ENCODE data around the gene YAF2. TPM values are rescaled to one million over a fixed set of nuclear protein-coding genes. Genes with fewer than 3 reads are reported as not detected.

YAF2 gene
- total RNA-seq, 1 donor from 2014 or later: 40.6 TPM

- intact Hi-C loops (cut with micrococcal nuclease): no loop called here
- DNase-seq (ENCODE audit: low spot score): no peak
- no peaks in the 10 kb centered on the region for H3K9me3 Mint-ChIP-seq
- H3K27me3 Mint-ChIP-seq (ENCODE audit: low read depth): no peaks in the 10 kb centered on the region
- H3K27ac Mint-ChIP-seq: no peak overlapping the region
- no peaks in the 10 kb centered on the region for H3K36me3 Mint-ChIP-seq (ENCODE audit: low read depth)
- peaks cover 12% of the 10 kb centered on the region for H3K4me1 Mint-ChIP-seq (ENCODE audit: low read depth)
- H3K4me3 Mint-ChIP-seq (ENCODE audit: low read depth): no peak overlapping the region
Observed at GRCh38 chr12:42128327-42128726, 109.7 kb downstream of the YAF2 start.

- peaks cover 12% of the 10 kb centered on the region for H3K4me1 Mint-ChIP-seq (ENCODE audit: low read depth)
- no peak for DNase-seq (ENCODE audit: low spot score)
- H3K4me3 Mint-ChIP-seq (ENCODE audit: low read depth): no peak overlapping the region
- no peaks in the 10 kb centered on the region for H3K36me3 Mint-ChIP-seq (ENCODE audit: low read depth)
- intact Hi-C loops (cut with micrococcal nuclease): no loop called here
- H3K27ac Mint-ChIP-seq: no peak overlapping the region
- H3K9me3 Mint-ChIP-seq: no peaks in the 10 kb centered on the region
- H3K27me3 Mint-ChIP-seq (ENCODE audit: low read depth): no peaks in the 10 kb centered on the region
Observed at GRCh38 chr12:42126963-42127362, 111.1 kb downstream of the YAF2 start.

- no peaks in the 10 kb centered on the region for H3K36me3 Mint-ChIP-seq (ENCODE audit: low read depth)
- H3K27ac Mint-ChIP-seq: no peak overlapping the region
- DNase-seq (ENCODE audit: low spot score): no peak
- intact Hi-C loops (cut with micrococcal nuclease): no loop called here
- H3K4me3 Mint-ChIP-seq (ENCODE audit: low read depth): no peak overlapping the region
- no peaks in the 10 kb centered on the region for H3K27me3 Mint-ChIP-seq (ENCODE audit: low read depth)
- no peaks in the 10 kb centered on the region for H3K9me3 Mint-ChIP-seq
- H3K4me1 Mint-ChIP-seq (ENCODE audit: low read depth): peaks cover 6% of the 10 kb centered on the region
Observed at GRCh38 chr12:42125388-42125767, 112.7 kb downstream of the YAF2 start.

GRCh38 chr12:42124764-42125387 lies 113.2 kb downstream of the YAF2 start:
- no peaks in the 10 kb centered on the region for H3K27me3 Mint-ChIP-seq (ENCODE audit: low read depth)
- no peak for DNase-seq (ENCODE audit: low spot score)
- peaks cover 10% of the 10 kb centered on the region for H3K4me1 Mint-ChIP-seq (ENCODE audit: low read depth)
- H3K4me3 Mint-ChIP-seq (ENCODE audit: low read depth): no peak overlapping the region
- peaks cover 3% of the 10 kb centered on the region for H3K36me3 Mint-ChIP-seq (ENCODE audit: low read depth)
- intact Hi-C loops (cut with micrococcal nuclease): no loop called here
- no peak overlapping the region for H3K27ac Mint-ChIP-seq
- no peaks in the 10 kb centered on the region for H3K9me3 Mint-ChIP-seq

DNA sequence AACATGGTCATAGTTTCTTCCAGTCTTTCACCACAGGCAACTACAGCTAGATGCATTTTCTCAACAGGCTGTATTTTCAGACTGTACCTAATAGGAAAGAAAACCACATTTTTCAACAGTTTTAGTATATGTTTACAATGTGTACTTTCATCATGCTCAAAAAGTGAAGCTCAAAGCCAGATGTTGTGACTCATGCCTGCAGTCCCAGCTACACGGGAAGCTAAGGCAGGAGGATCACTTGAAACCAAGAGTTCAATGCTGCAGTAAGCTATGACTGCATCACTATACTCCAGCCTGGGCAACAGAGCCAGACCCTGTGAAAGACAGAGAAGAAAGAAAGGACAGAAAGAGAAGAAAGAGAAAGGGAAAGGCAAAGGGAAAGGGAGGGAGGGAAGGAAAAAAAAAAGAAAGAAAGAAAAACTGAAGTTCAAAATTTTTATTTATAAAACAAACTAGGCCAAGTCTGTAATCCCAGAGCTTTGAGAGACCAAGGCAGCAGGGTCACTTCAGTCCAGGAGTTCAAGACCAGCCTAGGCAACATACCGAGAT lies 118.9 kb downstream of the YAF2 start:
- intact Hi-C loops (cut with micrococcal nuclease): no loop called here
- H3K27me3 Mint-ChIP-seq (ENCODE audit: low read depth): no peaks in the 10 kb centered on the region
- peaks cover 12% of the 10 kb centered on the region for H3K4me1 Mint-ChIP-seq (ENCODE audit: low read depth)
- H3K36me3 Mint-ChIP-seq (ENCODE audit: low read depth): peaks cover 36% of the 10 kb centered on the region
- H3K9me3 Mint-ChIP-seq: peaks cover 6% of the 10 kb centered on the region
- no peak for DNase-seq (ENCODE audit: low spot score)
- no peak overlapping the region for H3K4me3 Mint-ChIP-seq (ENCODE audit: low read depth)
- peak overlapping the region; percentile 61 for H3K27ac Mint-ChIP-seq

DNA sequence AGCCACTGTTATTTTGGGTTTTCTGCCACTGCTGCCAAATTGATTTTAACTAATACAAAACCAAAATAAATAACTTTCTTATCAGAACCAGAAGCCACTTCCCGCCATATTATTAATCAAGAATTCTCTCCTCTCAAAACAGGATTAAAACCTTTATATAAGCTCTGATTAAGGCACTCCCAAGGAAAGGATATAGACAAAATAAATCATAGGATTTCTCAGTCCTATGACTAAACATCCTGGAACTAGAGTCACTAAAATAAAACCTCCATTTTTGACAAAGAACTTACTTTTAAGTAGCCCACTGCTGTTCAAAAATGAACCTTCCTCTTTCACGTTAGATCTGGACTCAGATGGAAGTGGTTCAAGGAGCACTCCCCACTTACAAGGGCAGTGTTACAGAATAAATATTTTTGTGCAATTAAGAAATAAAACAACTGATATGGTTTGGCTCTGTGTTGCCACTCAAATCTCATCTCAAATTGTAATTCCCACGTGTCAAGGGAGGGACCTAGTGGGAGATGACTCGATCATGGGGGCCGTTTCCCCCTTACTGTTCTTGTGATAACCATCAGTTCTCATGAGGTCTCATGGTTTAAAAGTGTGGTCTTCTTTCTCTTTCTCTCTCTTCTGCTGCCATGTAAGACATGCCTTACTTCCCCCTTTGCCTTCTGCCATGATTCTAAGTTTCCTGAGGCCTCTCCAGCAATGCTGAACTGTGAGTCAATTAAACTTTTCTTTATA lies 119.7 kb downstream of the YAF2 start:
- intact Hi-C loops (cut with micrococcal nuclease): no loop called here
- peak overlapping the region; percentile 72 for H3K27ac Mint-ChIP-seq

DNA sequence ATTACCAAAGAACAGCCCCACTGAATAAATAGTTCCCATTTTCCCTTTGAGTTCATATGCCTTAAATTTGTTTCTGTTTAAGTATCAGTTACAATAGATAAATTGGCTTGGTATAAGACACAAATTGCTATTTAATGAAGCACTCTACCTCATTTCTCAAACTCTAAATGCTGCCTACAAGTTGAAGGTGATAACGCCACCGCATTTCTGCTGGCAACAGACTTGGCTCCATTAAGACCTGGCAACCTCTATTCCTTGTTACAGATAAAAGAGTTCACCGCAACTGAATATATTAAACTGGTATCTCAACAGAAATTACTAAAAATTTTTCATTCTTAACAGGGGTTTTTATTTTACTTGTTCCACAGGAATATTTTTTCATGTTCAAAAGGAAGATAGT lies 129.0 kb downstream of the YAF2 start:
- peaks cover 2% of the 10 kb centered on the region for H3K4me1 Mint-ChIP-seq (ENCODE audit: low read depth)
- intact Hi-C loops (cut with micrococcal nuclease): no loop called here
- H3K27ac Mint-ChIP-seq: no peak overlapping the region
- no peak overlapping the region for H3K4me3 Mint-ChIP-seq (ENCODE audit: low read depth)
- H3K36me3 Mint-ChIP-seq (ENCODE audit: low read depth): peaks cover 50% of the 10 kb centered on the region
- DNase-seq (ENCODE audit: low spot score): no peak
- H3K27me3 Mint-ChIP-seq (ENCODE audit: low read depth): no peaks in the 10 kb centered on the region
- H3K9me3 Mint-ChIP-seq: peaks cover 19% of the 10 kb centered on the region

More for the DNA sequence above, 119.7 kb downstream of the YAF2 start:
- Mint-ChIP-seq H3K36me3 (ENCODE audit: low read depth) (peaks cover 43% of the 10 kb centered on the region), H3K27me3 (ENCODE audit: low read depth) (no peaks in the 10 kb centered on the region), H3K4me3 (ENCODE audit: low read depth) (no peak overlapping the region), H3K9me3 (peaks cover 10% of the 10 kb centered on the region), H3K4me1 (ENCODE audit: low read depth) (peaks cover 12% of the 10 kb centered on the region)
- DNase-seq (ENCODE audit: low spot score): no peak

Other genes starting within 250 kb of the YAF2 start
- 9.8 and 11.0 TPM in 2 replicates for gene GXYLT1, start 93.4 kb downstream of the YAF2 start, total RNA-seq
- gene ZCRB1, start 87.8 kb upstream of the YAF2 start, total RNA-seq: 58.4 and 64.8 TPM in 2 replicates
- gene PPHLN1, start 87.9 kb upstream of the YAF2 start, total RNA-seq: 91.5 and 96.4 TPM in 2 replicates